ENCODE data around the gene CAMK4. TPM values are rescaled to one million over a fixed set of nuclear protein-coding genes. Genes with fewer than 3 reads are reported as not detected.

The CAMK4 gene
- total and polyA plus RNA-seq, 4 donors, result 0.27 to 1.4 (median 1.2) TPM

GRCh38 chr5:111348661-111349329, 124.6 kb downstream of the CAMK4 start (continued):
- TF ChIP-seq, protein P1, sequence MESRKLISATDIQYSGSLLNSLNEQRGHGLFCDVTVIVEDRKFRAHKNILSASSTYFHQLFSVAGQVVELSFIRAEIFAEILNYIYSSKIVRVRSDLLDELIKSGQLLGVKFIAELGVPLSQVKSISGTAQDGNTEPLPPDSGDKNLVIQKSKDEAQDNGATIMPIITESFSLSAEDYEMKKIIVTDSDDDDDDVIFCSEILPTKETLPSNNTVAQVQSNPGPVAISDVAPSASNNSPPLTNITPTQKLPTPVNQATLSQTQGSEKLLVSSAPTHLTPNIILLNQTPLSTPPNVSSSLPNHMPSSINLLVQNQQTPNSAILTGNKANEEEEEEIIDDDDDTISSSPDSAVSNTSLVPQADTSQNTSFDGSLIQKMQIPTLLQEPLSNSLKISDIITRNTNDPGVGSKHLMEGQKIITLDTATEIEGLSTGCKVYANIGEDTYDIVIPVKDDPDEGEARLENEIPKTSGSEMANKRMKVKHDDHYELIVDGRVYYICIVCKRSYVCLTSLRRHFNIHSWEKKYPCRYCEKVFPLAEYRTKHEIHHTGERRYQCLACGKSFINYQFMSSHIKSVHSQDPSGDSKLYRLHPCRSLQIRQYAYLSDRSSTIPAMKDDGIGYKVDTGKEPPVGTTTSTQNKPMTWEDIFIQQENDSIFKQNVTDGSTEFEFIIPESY (IDR thresholded peaks at IDR 0.05), result no peak
- TF ChIP-seq FOXA1 (IDR thresholded peaks at IDR 0.05) (no peak), FOXA2 (IDR thresholded peaks at IDR 0.05) (no peak), CTCF (IDR thresholded peaks at IDR 0.05; ENCODE audit: low read depth, low read length, missing input control) (no peak)

- no peaks in the 10 kb centered on the region for H3K4me1 ChIP-seq (ENCODE audit: control insufficient read depth in 4 of 4, insufficient read depth in 4 of 4, low read length in 3 of 4)
- WGBS, result 41% methylated on average over 1 of the region's 1 CpG
- H3K36me3 ChIP-seq (ENCODE audit: control insufficient read depth in 4 of 4, insufficient read depth in 3 of 4, low read depth in 1 of 4, low read length in 3 of 4), result no peaks in the 10 kb centered on the region
- H3K4me3 ChIP-seq (ENCODE audit: low read depth in 1 of 3, low read length in 3 of 3), result no peak overlapping the region
- DNase-seq (ENCODE audit: low spot score), result no peak
- no peaks in the 10 kb centered on the region for H3K9me3 ChIP-seq (ENCODE audit: control insufficient read depth in 4 of 4, low read length in 3 of 4)
- H3K9ac ChIP-seq (ENCODE audit: low read depth in 1 of 2, low read length in 2 of 2), result no peak overlapping the region
- no peak for TF ChIP-seq TAF1 (conservative IDR thresholded peaks at IDR 0.05)
- TF ChIP-seq SP1 (IDR thresholded peaks at IDR 0.05), result no peak
- no peak for TF ChIP-seq RXRA (IDR thresholded peaks at IDR 0.05)
- no peak for TF ChIP-seq JUND (IDR thresholded peaks at IDR 0.05)
- TF ChIP-seq YY1 (IDR thresholded peaks at IDR 0.05), result no peak
- no peak for TF ChIP-seq CTCF (IDR thresholded peaks at IDR 0.05; ENCODE audit: low read depth, low read length, missing input control)
- TF ChIP-seq, protein P2, sequence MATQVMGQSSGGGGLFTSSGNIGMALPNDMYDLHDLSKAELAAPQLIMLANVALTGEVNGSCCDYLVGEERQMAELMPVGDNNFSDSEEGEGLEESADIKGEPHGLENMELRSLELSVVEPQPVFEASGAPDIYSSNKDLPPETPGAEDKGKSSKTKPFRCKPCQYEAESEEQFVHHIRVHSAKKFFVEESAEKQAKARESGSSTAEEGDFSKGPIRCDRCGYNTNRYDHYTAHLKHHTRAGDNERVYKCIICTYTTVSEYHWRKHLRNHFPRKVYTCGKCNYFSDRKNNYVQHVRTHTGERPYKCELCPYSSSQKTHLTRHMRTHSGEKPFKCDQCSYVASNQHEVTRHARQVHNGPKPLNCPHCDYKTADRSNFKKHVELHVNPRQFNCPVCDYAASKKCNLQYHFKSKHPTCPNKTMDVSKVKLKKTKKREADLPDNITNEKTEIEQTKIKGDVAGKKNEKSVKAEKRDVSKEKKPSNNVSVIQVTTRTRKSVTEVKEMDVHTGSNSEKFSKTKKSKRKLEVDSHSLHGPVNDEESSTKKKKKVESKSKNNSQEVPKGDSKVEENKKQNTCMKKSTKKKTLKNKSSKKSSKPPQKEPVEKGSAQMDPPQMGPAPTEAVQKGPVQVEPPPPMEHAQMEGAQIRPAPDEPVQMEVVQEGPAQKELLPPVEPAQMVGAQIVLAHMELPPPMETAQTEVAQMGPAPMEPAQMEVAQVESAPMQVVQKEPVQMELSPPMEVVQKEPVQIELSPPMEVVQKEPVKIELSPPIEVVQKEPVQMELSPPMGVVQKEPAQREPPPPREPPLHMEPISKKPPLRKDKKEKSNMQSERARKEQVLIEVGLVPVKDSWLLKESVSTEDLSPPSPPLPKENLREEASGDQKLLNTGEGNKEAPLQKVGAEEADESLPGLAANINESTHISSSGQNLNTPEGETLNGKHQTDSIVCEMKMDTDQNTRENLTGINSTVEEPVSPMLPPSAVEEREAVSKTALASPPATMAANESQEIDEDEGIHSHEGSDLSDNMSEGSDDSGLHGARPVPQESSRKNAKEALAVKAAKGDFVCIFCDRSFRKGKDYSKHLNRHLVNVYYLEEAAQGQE (IDR thresholded peaks at IDR 0.05), result no peak
- TF ChIP-seq EGR1 (IDR thresholded peaks at IDR 0.05; ENCODE audit: low read depth in 2 of 2), result no peak
- no peak for TF ChIP-seq GABPA (IDR thresholded peaks at IDR 0.05 in 1 of 2, conservative IDR thresholded peaks at IDR 0.05 in 1 of 2)
- TF ChIP-seq, protein P3, sequence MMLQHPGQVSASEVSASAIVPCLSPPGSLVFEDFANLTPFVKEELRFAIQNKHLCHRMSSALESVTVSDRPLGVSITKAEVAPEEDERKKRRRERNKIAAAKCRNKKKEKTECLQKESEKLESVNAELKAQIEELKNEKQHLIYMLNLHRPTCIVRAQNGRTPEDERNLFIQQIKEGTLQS (IDR thresholded peaks at IDR 0.05), result no peak
- TF ChIP-seq, protein P1 (IDR thresholded peaks at IDR 0.05), result no peak
- TF ChIP-seq RAD21 (IDR thresholded peaks at IDR 0.05), result no peak
- no peak for TF ChIP-seq FOXA2 (IDR thresholded peaks at IDR 0.05)
- no peak for TF ChIP-seq NR2F2 (IDR thresholded peaks at IDR 0.05)
- TF ChIP-seq, protein P4, sequence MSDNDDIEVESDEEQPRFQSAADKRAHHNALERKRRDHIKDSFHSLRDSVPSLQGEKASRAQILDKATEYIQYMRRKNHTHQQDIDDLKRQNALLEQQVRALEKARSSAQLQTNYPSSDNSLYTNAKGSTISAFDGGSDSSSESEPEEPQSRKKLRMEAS (IDR thresholded peaks at IDR 0.05), result no peak
- TF ChIP-seq HNF4G (IDR thresholded peaks at IDR 0.05), result no peak
- TF ChIP-seq HNF4A (conservative IDR thresholded peaks at IDR 0.05), result no peak
- TF ChIP-seq FOXA1 (IDR thresholded peaks at IDR 0.05), result no peak
- no peaks in the 10 kb centered on the region for H3K27me3 ChIP-seq (ENCODE audit: control insufficient read depth in 4 of 4, insufficient read depth in 4 of 4, low read length in 3 of 4)
- no peak overlapping the region for H3K27ac ChIP-seq (ENCODE audit: low read depth in 1 of 2, low read length in 2 of 2)
Observed at GRCh38 chr5:111349429-111349828, 125.2 kb downstream of the CAMK4 start.
